Measurements from ENCODE around the gene STAB1. TPM values are rescaled to one million over a fixed set of nuclear protein-coding genes. Genes with fewer than 3 reads are reported as not detected.
A peak's percentile ranks its signal among the peaks of the same experiment; 100 is the strongest.

The STAB1 gene
- total and polyA plus RNA-seq, 10 of the 15 experiments (the other 5 are each of a cell fraction or from before 2014, with no cell fraction given), result 0.46 TPM; not detected in 9

GRCh38 chr3:52527732-52528585 lies 32.8 kb downstream of the STAB1 start (continued):
- TF ChIP-seq PBX3 (IDR thresholded peaks at IDR 0.05; ENCODE audit: insufficient replicate concordance, low read depth, low read length) (no peak), EED (IDR thresholded peaks at IDR 0.05; ENCODE audit: low read depth) (no peak), SIX5 (IDR thresholded peaks at IDR 0.05; ENCODE audit: low read depth, low read length, severe bottlenecking) (no peak)

- no peak overlapping the region for H2AFZ ChIP-seq (ENCODE audit: control insufficient read depth, low read depth, low read length)
- POLR2A ChIA-PET, result interaction anchor here (0.6 to 1.5 kb wide), 2 partner anchors 10 to 250 kb away, joined by 3 to 5 read pairs; partner anchors contain the start of gene WDR82
- H3K79me2 ChIP-seq (ENCODE audit: control insufficient read depth, insufficient read depth, low read length), result peaks cover 27% of the 10 kb centered on the region
- CTCF ChIA-PET, result no interaction called here
- TF ChIP-seq CBX5 (IDR thresholded peaks at IDR 0.05; ENCODE audit: low read depth), result no peak
- TF ChIP-seq E2F4 (IDR thresholded peaks at IDR 0.05; ENCODE audit: low read depth, low read length), result no peak
- no peak for TF ChIP-seq PBX3 (IDR thresholded peaks at IDR 0.05; ENCODE audit: insufficient replicate concordance, low read depth, low read length)
- peak; percentile 14; the same call in 1 of the 2 replicates for TF ChIP-seq POLR2A (IDR thresholded peaks at IDR 0.05; ENCODE audit: low read depth, low read length)
- intact Hi-C loops (cut with micrococcal nuclease; ENCODE audit: unreplicated experiment), result no loop called here
- H3K4me3 ChIP-seq, result no peak overlapping the region
- 91% methylated on average over 25 of the region's 25 CpGs for WGBS (ENCODE audit: insufficient coverage, insufficient replicate concordance, low lambda C conversion rate, missing lambda C conversion rate)
- BruUV-seq (replicated peaks), result no TSS peak
- peaks cover 6% of the 10 kb centered on the region for H3K4me1 ChIP-seq (ENCODE audit: control insufficient read depth, insufficient read depth, low read length)
- no peak overlapping the region for H3K9ac ChIP-seq (ENCODE audit: control insufficient read depth, insufficient read depth, low read length)
- RAD21 ChIA-PET (ENCODE audit: unreplicated experiment), result no interaction called here
- H4K20me1 ChIP-seq (ENCODE audit: control insufficient read depth, insufficient read depth), result no peaks in the 10 kb centered on the region
- FAIRE-seq, result no peak
- DNase-seq (ENCODE audit: low read depth, low spot score), result no peak
- H3K9me3 ChIP-seq (replicated peaks; ENCODE audit: control insufficient read depth, insufficient read depth, low read length), result no peaks in the 10 kb centered on the region
- SMC1A ChIA-PET (ENCODE audit: uncharacterized antibody, unreplicated experiment), result no interaction called here
- no peak overlapping the region for H3K4me2 ChIP-seq (ENCODE audit: control insufficient read depth, insufficient read depth)
- no peak for ATAC-seq
- in situ Hi-C loops (cut with MboI), result no loop called here
- H3K27ac ChIP-seq (ENCODE audit: control insufficient read depth, insufficient read depth), result no peak overlapping the region
- H3K36me3 ChIP-seq (ENCODE audit: control insufficient read depth in 2 of 2, insufficient read depth in 2 of 2, low read length in 1 of 2), result peaks cover 0 to 15% of the 10 kb centered on the region in 2 experiments; a peak in 2 of 4 replicates
- H3K27me3 ChIP-seq (replicated peaks in 1 of 2; ENCODE audit: control insufficient read depth in 2 of 2, insufficient read depth in 2 of 2, low read length in 1 of 2), result no peaks in the 10 kb centered on the region
Observed at GRCh38 chr3:52528586-52529375, 33.6 kb downstream of the STAB1 start.

Measured in GM12878 (cell line).